K562 (cell line): Measurements from ENCODE around the gene ZBTB32. TPM values are rescaled to one million over a fixed set of nuclear protein-coding genes. Genes with fewer than 3 reads are reported as not detected.

ENCODE experiments used
- ATAC-seq: fragments of 200-7000 bp; cut with Tn5 transposase; 3 replicates; pipeline ENCODE4 v1.9.1; 2020; ENCODE audit warnings: moderate library complexity
- BruUV-seq: library from RNA; stranded (reverse); fragments of 400-500 nt; replicated peaks from 2 replicates; lab custom pipeline; 2021; lab: Mats Ljungman, UMichigan
- CTCF ChIA-PET: fragments of 300-600 bp; formaldehyde crosslinking; extraction: SDS; loops from one replicate; lab custom pipeline; 2021; ENCODE audit warnings: low intra/inter-chr PET ratio; lab: Yijun Ruan, JAX
- POLR2A ChIA-PET: fragments of 300-600, 350-650 bp; sonication (Branson Sonifier 250); formaldehyde crosslinking; extraction: SDS; loops from one replicate; lab custom pipeline; 2021; ENCODE audit warnings: antibody characterized with exemption, inconsistent platforms; lab: Yijun Ruan, JAX
- DNase-seq, 4 experiments: peaks; one replicate each; pipeline versions ENCODE4 v3.0.0 to v3.0.0-alpha.2; 2011 to 2018; ENCODE audit warnings: low spot score in 3 of 4, mixed read lengths in 3 of 4; ENCODE audit errors: extremely low read depth in 1 of 4
- FAIRE-seq: peaks from 2 replicates; lab custom pipeline; 2011; peaks lifted over from hg19 to GRCh38; lab: Jason Lieb, UNC
- H2AFZ ChIP-seq: 2 replicates; pipeline ENCODE4 v1.6.0; 2011; ENCODE audit warnings: low read depth, low read length, control low read depth, inconsistent platforms
- H3K27ac ChIP-seq: fragments of 200-600 bp; 3 replicates; pipeline ENCODE4 v1.8.0; 2011; ENCODE audit warnings: low read depth, mild to moderate bottlenecking, control low read depth, inconsistent platforms, low read length, moderate library complexity, mixed read lengths; ENCODE audit errors: extremely low read depth
- H3K27me3 ChIP-seq, 2 experiments: fragments of 300-600 bp in 1 of 2; 2 replicates in 1 of 2; 3 replicates in 1 of 2; pipeline versions ENCODE4 v1.6.0 to v1.8.0; 2011; ENCODE audit warnings: inconsistent platforms in 2 of 2, low read length in 2 of 2, mild to moderate bottlenecking in 1 of 2, mixed read lengths in 1 of 2, moderate library complexity in 1 of 2; ENCODE audit not compliant: control insufficient read depth in 2 of 2, insufficient read depth in 2 of 2
- H3K36me3 ChIP-seq: fragments of 300-600 bp; 3 replicates; pipeline ENCODE4 v1.8.0; 2011; ENCODE audit warnings: mild to moderate bottlenecking, low read length, inconsistent platforms; ENCODE audit not compliant: control insufficient read depth, insufficient read depth
- H3K4me1 ChIP-seq, 2 experiments: fragments of 200-600 bp in 1 of 2; replicated peaks in 1 of 2; 2 replicates in 1 of 2; 3 replicates in 1 of 2; pipeline versions ENCODE4 v1.5.1 to v1.8.0; 2011; ENCODE audit warnings: inconsistent platforms in 2 of 2, low read length in 2 of 2, mild to moderate bottlenecking in 1 of 2, mixed read lengths in 1 of 2, moderate library complexity in 1 of 2; ENCODE audit not compliant: control insufficient read depth in 2 of 2, insufficient read depth in 2 of 2
- H3K4me2 ChIP-seq: 2 replicates; pipeline ENCODE4 v1.6.1; 2011; ENCODE audit warnings: low read length, control low read depth, inconsistent platforms, mixed read lengths; ENCODE audit not compliant: insufficient read depth
- H3K4me3 ChIP-seq: fragments of 200-600 bp; sonication (generic), shearing (Covaris generic); 2 replicates; pipeline ENCODE4 v1.5.1; 2016; ENCODE audit warnings: control low read depth, inconsistent platforms
- H3K79me2 ChIP-seq: fragments of 200-600 bp; 3 replicates; pipeline ENCODE4 v1.8.0; 2011; ENCODE audit warnings: low read length, inconsistent platforms; ENCODE audit not compliant: control insufficient read depth, insufficient read depth
- H3K9ac ChIP-seq, 2 experiments: 2 replicates each; pipeline versions ENCODE4 v1.6.0 to v1.6.1; 2011; ENCODE audit warnings: low read depth in 2 of 2, low read length in 2 of 2, control low read depth in 1 of 2, inconsistent platforms in 1 of 2, mild to moderate bottlenecking in 1 of 2, mixed read lengths in 1 of 2; ENCODE audit not compliant: insufficient read depth in 1 of 2
- H3K9me1 ChIP-seq: one replicate; pipeline ENCODE4 v1.6.0; 2011; ENCODE audit warnings: inconsistent platforms, mild to moderate bottlenecking, low read length, moderate library complexity; ENCODE audit not compliant: control insufficient read depth, insufficient read depth
- H3K9me3 ChIP-seq: replicated peaks from 2 replicates; pipeline ENCODE4 v1.5.1; 2011; ENCODE audit warnings: low read depth, low read length, inconsistent platforms; ENCODE audit not compliant: control insufficient read depth, insufficient read depth
- H4K20me1 ChIP-seq: replicated peaks from 2 replicates; pipeline ENCODE4 v1.6.1; 2011; ENCODE audit warnings: low read length, inconsistent platforms, mixed read lengths; ENCODE audit not compliant: control insufficient read depth, insufficient read depth
- ARID2 ChIP-seq: fragments of 450-650 bp; IDR thresholded peaks from 2 replicates; pipeline ENCODE4 v1.6.1; 2017; ENCODE audit warnings: antibody characterized with exemption, mild to moderate bottlenecking
- BRD4 ChIP-seq: fragments of 200-600 bp; sonication (generic); IDR thresholded peaks from 2 replicates; pipeline ENCODE4 v1.6.1; 2017; ENCODE audit warnings: inconsistent platforms
- CEBPB ChIP-seq: fragments of 450-650 bp; IDR thresholded peaks from 2 replicates; pipeline ENCODE4 v1.6.1; 2016; ENCODE audit warnings: missing genetic modification characterization, missing compliant biosample characterization
- ESRRA ChIP-seq: fragments of 450-650 bp; IDR thresholded peaks from 2 replicates; pipeline ENCODE4 v1.6.1; 2014; ENCODE audit warnings: low read depth, mild to moderate bottlenecking, moderate library complexity, borderline replicate concordance
- PHB ChIP-seq: fragments of 250-450 bp; sonication (Bioruptor Pico); IDR thresholded peaks from 2 replicates; pipeline ENCODE4 v1.5.0; 2021
- SMAD1 ChIP-seq: fragments of 150-350 bp; IDR thresholded peaks from 2 replicates; pipeline ENCODE4 v1.6.1; 2014; ENCODE audit warnings: low read length, low read depth; ENCODE audit not compliant: partially characterized antibody
- WGBS: fragments of 100-300 bp; shearing (Covaris generic); methylation state at CpG from one replicate; pipeline ENCODE4 v1.1.6; 2016; ENCODE audit warnings: low coverage, mixed read lengths; ENCODE audit not compliant: insufficient coverage; ENCODE audit errors: missing lambda C conversion rate; 5-methylcytosine and 5-hydroxymethylcytosine counted together
- in situ Hi-C: fragments of 300-500 bp; cut with MboI; formaldehyde crosslinking; loops from 4 replicates; pipeline ENCODE4 v1.15.0; 2018; ENCODE audit warnings: inconsistent platforms, mixed read lengths
- intact Hi-C: fragments of 100-400 bp; cut with micrococcal nuclease; formaldehyde crosslinking; loops from 2 replicates; pipeline ENCODE4 v1.14.2; 2022
- polyA plus RNA-seq, 8 experiments: library from polyadenylated mRNA; depleted of rRNA in 4 of 8; stranded (reverse) in 5 of 8; unstranded in 3 of 8; fragments of >200 nt; fragmentation: Nextera tagmentation in 2 of 8; fragmentation: Illumina TruSeq in 1 of 8; extraction: Ambion mirVana in 2 of 8; extraction: Trizol in 1 of 8; gene quantifications; 2 replicates each; pipeline versions ENCODE4 v1.2.1 to v1.2.3, GENCODE V29; 2011 to 2014; ENCODE audit warnings: inconsistent platforms in 1 of 8, missing spikeins in 1 of 8
- total RNA-seq, 7 experiments: library from RNA; depleted of rRNA in 6 of 7; stranded (reverse); fragments of >200 nt in 6 of 7; fragmentation: Illumina TruSeq in 2 of 7; extraction: Trizol in 2 of 7; gene quantifications; 2 replicates each; pipeline versions ENCODE4 v1.2.1 to v1.2.3, GENCODE V29; 2011 to 2021; ENCODE audit warnings: low replicate concordance in 1 of 7

The ZBTB32 gene
- total and polyA plus RNA-seq, 9 of the 15 experiments (the other 6 are each of a cell fraction or from before 2014, with no cell fraction given): 0.20 TPM; not detected in 8

DNA sequence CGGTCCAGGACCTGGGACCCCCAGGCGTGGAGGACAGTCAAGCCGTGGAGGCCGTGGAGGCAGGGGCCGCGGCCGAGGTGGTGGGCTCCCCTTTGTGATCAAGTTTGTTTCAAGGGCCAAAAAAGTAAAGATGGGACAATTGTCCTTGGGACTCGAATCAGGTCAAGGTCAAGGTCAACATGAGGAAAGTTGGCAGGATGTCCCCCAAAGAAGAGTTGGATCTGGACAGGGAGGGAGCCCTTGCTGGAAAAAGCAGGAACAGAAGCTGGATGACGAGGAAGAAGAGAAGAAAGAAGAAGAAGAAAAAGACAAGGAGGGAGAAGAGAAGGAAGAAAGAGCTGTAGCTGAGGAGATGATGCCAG lies 15.8 kb downstream of the ZBTB32 start:
- FAIRE-seq (no peak), ATAC-seq (no peak), DNase-seq (no peak)
- no peaks in the 10 kb centered on the region for H3K27me3 ChIP-seq
- H3K4me2 ChIP-seq: no peak overlapping the region
- H3K9ac ChIP-seq: no peak overlapping the region; a peak in 1 of 4 replicates
- H3K9me1 ChIP-seq: no peaks in the 10 kb centered on the region
- in situ Hi-C loops (no loop called here), intact Hi-C loops (no loop called here)
- TF ChIP-seq BRD4 (no peak), ARID2 (no peak), ESRRA (peak; percentile 73)
- POLR2A ChIA-PET: interaction anchor here (0.7 to 1.2 kb wide), 2 partner anchors 17 to 28 kb away, joined by 3 to 5 read pairs; partner anchors contain the start of gene LIN37
- H2AFZ ChIP-seq: no peak overlapping the region
- H3K4me3 ChIP-seq: no peak overlapping the region
- H4K20me1 ChIP-seq: 0 out of 2 replicates have a peak, but pooled peaks cover 11% of the 10 kb centered on the region
- H3K36me3 ChIP-seq: peaks cover 56% of the 10 kb centered on the region; the same call in 2 of the 3 replicates
- peaks cover 14 to 53% of the 10 kb centered on the region in 2 experiments for H3K4me1 ChIP-seq
- no peaks in the 10 kb centered on the region for H3K9me3 ChIP-seq
- no peak overlapping the region for H3K27ac ChIP-seq
- CTCF ChIA-PET: no interaction called here
- BruUV-seq: no TSS peak
- 99% methylated on average over 9 of the region's 9 CpGs for WGBS
- H3K79me2 ChIP-seq: peaks cover 33% of the 10 kb centered on the region

DNA sequence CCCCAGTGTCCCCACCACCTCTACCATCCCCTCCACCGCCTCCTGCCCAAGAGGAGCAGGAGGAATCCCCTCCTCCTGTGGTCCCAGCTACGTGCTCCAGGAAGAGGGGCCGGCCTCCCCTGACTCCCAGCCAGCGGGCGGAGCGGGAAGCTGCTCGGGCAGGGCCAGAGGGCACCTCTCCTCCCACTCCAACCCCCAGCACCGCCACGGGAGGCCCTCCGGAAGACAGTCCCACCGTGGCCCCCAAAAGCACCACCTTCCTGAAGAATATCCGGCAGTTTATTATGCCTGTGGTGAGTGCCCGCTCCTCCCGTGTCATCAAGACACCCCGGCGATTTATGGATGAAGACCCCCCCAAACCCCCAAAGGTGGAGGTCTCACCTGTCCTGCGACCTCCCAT lies 16.3 kb downstream of the ZBTB32 start:
- in situ Hi-C loops: no loop called here
- H3K27me3 ChIP-seq: no peaks in the 10 kb centered on the region
- no peaks in the 10 kb centered on the region for H3K9me3 ChIP-seq
- no peak for TF ChIP-seq PHB (CRISPR knock-in tag)
- TF ChIP-seq SMAD1: no peak
- TF ChIP-seq CEBPB: no peak
- H2AFZ ChIP-seq: no peak overlapping the region
- H3K4me1 ChIP-seq: peaks cover 14 to 52% of the 10 kb centered on the region in 2 experiments
- no peak for DNase-seq
- no peak overlapping the region for H3K9ac ChIP-seq
- no peak overlapping the region for H3K4me2 ChIP-seq
- WGBS: 99% methylated on average over 15 of the region's 17 CpGs
- intact Hi-C loops: no loop called here
- no peak overlapping the region for H3K4me3 ChIP-seq
- H3K9me1 ChIP-seq: no peaks in the 10 kb centered on the region
- H3K27ac ChIP-seq: no peak overlapping the region
- no peak for FAIRE-seq
- peaks cover 33% of the 10 kb centered on the region for H3K79me2 ChIP-seq
- BruUV-seq: no TSS peak
- CTCF ChIA-PET: no interaction called here
- peaks cover 61% of the 10 kb centered on the region; the same call in 2 of the 3 replicates for H3K36me3 ChIP-seq
- POLR2A ChIA-PET: interaction anchor here (0.5 to 1.2 kb wide), 3 partner anchors 17 to 552 kb away, joined by 3 to 5 read pairs (median 4); partner anchors contain the start of gene LIN37
- ATAC-seq: no peak
- H4K20me1 ChIP-seq: 0 out of 2 replicates have a peak, but pooled peaks cover 11% of the 10 kb centered on the region
